Fibroblast of pulmonary artery (primary cell): ENCODE data around the gene RUBCN.
A peak's percentile ranks its signal among the peaks of the same experiment; 100 is the strongest.

Source experiments
- DNase-seq: peaks from one replicate; pipeline ENCODE4 v3.0.0-alpha.2; 2010; ENCODE audit warnings: low read depth
- H3K4me3 ChIP-seq: replicated peaks from 2 replicates; pipeline ENCODE4 v1.5.1; 2011; ENCODE audit warnings: low read depth, mild to moderate bottlenecking, control low read depth, low read length, moderate library complexity
- CTCF ChIP-seq: IDR thresholded peaks from 2 replicates; pipeline ENCODE4 v1.5.1; 2011; ENCODE audit warnings: mild to moderate bottlenecking, control low read depth, low read length, inconsistent platforms; ENCODE audit errors: missing control alignments

The RUBCN gene

GRCh38 chr3:197736491-197737318 is at the start of gene RUBCN:
TSS of gene RUBCN (minus strand) at chr3:197736904. CDS start at chr3:197736719, 185 bp downstream.
- peak; percentile 94 for DNase-seq
- TF ChIP-seq CTCF, result no peak
- peak within 1 kb of the TSS; percentile 68 for H3K4me3 ChIP-seq

GRCh38 chr3:197784019-197784585 is 47.4 kb upstream of the RUBCN start:
- no peak overlapping the region for H3K4me3 ChIP-seq
- no peak for TF ChIP-seq CTCF
- no peak for DNase-seq

- no peak for TF ChIP-seq CTCF
- DNase-seq, result no peak
- H3K4me3 ChIP-seq, result no peak overlapping the region
Observed at GRCh38 chr3:197782230-197782629, 45.5 kb upstream of the RUBCN start.

GRCh38 chr3:197775317-197775716 is 38.6 kb upstream of the RUBCN start:
- no peak overlapping the region for H3K4me3 ChIP-seq
- DNase-seq, result no peak
- no peak for TF ChIP-seq CTCF

- H3K4me3 ChIP-seq, result no peak overlapping the region
- DNase-seq, result no peak
- no peak for TF ChIP-seq CTCF
Observed at GRCh38 chr3:197761784-197762183, 25.1 kb upstream of the RUBCN start.

- no peak overlapping the region for H3K4me3 ChIP-seq
- no peak for TF ChIP-seq CTCF
- no peak for DNase-seq
Observed at GRCh38 chr3:197758512-197758911, 21.8 kb upstream of the RUBCN start.
